ENCODE results near the gene PCDH9. TPM values are rescaled to one million over a fixed set of nuclear protein-coding genes. Genes with fewer than 3 reads are reported as not detected.

PCDH9 gene
- total RNA-seq, 4 donors from 2014 or later: 0.37 to 2.4 (median 1.5) TPM

DNA sequence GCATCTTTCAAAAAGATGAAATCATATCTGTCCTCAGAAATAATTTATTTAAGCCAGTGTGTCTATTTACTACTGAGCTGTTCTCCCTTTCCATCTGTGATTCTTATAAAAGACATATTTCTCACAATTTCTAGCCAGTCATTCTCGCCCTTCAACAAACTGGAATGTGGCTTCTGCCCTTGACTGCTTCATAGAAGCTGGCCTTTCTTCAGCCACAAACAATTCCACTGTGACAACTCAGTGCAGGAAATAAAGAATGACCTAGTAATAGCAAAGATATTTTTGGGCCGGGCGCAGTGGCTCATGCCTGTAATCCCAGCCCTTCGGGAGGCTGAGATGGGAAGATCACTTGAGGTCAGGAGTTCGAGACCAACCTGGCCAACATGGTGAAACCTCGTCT is 655.5 kb downstream of the PCDH9 start:
- in situ Hi-C loops (cut with MboI; ENCODE audit: low pct_ligation_motif_present in 1 of 4, low pct_unique_long_range_greater_than_20kb in 1 of 4, low sequenced_read_pairs in 3 of 4) (no loop called here), intact Hi-C loops (cut with DNase I; ENCODE audit: low total_unique reads) (no loop called here)
- Histone ChIP-seq H3K9me3 (no peaks in the 10 kb centered on the region), H3K4me1 (no peaks in the 10 kb centered on the region), H3K27me3 (no peaks in the 10 kb centered on the region), H3K36me3 (no peaks in the 10 kb centered on the region), H3K4me3 (no peak overlapping the region), H3K27ac (no peak overlapping the region)
- DNase-seq: no peak
- 76% methylated on average over 6 of the region's 6 CpGs; no CpG with 5 or more reads in 1 of the 2 donors for WGBS, 2 donors (ENCODE audit: low coverage in 1 of 2)
- TF ChIP-seq EP300 (IDR thresholded peaks at IDR 0.05; ENCODE audit: low read depth): no peak
- no peak for TF ChIP-seq POLR2A (IDR thresholded peaks at IDR 0.05)
- no peak for TF ChIP-seq POLR2AphosphoS5 (IDR thresholded peaks at IDR 0.05)

DNA sequence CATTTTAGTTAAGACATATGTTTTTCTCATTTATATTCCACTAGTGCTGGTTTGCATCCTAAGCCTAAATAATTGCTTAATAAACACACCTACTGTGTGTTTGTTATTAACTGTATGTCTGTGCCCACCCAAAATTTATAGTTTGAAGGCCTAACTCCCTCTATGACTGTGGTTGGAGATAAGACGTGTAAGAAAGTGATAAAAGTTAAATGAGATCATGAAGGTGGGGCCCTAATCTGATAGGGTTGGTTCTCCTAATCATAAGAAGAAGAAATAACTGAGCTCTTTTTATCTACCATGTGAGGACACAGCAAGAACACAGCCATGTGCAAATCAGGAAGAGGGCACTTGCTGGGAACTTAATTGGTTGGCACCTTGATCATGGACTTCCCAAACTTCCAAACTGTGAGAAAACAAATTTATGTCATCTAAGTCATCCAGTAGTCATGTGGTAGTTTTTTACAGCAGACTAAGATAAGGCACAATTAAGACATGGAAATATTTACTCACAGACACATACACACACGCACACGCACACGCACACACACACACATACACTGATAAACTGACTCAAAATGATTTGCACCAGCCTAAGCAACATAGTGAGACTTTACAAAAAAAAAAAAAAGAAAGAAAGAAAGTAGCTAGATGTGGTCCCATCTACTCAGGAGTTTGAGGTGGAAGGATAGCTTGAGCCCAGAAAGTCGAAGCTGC is 662.1 kb downstream of the PCDH9 start:
- no peaks in the 10 kb centered on the region for H3K27me3 ChIP-seq
- no peaks in the 10 kb centered on the region for H3K4me1 ChIP-seq
- H3K4me3 ChIP-seq: no peak overlapping the region
- intact Hi-C loops (cut with DNase I; ENCODE audit: low total_unique reads): no loop called here
- H3K27ac ChIP-seq: no peak overlapping the region
- TF ChIP-seq POLR2A (IDR thresholded peaks at IDR 0.05) (no peak), POLR2AphosphoS5 (IDR thresholded peaks at IDR 0.05) (no peak), EP300 (IDR thresholded peaks at IDR 0.05; ENCODE audit: low read depth) (no peak)
- TF ChIP-seq, protein P1, sequence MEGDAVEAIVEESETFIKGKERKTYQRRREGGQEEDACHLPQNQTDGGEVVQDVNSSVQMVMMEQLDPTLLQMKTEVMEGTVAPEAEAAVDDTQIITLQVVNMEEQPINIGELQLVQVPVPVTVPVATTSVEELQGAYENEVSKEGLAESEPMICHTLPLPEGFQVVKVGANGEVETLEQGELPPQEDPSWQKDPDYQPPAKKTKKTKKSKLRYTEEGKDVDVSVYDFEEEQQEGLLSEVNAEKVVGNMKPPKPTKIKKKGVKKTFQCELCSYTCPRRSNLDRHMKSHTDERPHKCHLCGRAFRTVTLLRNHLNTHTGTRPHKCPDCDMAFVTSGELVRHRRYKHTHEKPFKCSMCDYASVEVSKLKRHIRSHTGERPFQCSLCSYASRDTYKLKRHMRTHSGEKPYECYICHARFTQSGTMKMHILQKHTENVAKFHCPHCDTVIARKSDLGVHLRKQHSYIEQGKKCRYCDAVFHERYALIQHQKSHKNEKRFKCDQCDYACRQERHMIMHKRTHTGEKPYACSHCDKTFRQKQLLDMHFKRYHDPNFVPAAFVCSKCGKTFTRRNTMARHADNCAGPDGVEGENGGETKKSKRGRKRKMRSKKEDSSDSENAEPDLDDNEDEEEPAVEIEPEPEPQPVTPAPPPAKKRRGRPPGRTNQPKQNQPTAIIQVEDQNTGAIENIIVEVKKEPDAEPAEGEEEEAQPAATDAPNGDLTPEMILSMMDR (IDR thresholded peaks at IDR 0.05): no peak
- 56 to 80% methylated on average over 2 to 5 of the region's 5 CpGs for WGBS, 2 donors (ENCODE audit: low coverage in 1 of 2)
- no peaks in the 10 kb centered on the region for H3K9me3 ChIP-seq
- in situ Hi-C loops (cut with MboI; ENCODE audit: low pct_ligation_motif_present in 1 of 4, low pct_unique_long_range_greater_than_20kb in 1 of 4, low sequenced_read_pairs in 3 of 4): no loop called here
- H3K36me3 ChIP-seq: no peaks in the 10 kb centered on the region
- no peak for DNase-seq

DNA sequence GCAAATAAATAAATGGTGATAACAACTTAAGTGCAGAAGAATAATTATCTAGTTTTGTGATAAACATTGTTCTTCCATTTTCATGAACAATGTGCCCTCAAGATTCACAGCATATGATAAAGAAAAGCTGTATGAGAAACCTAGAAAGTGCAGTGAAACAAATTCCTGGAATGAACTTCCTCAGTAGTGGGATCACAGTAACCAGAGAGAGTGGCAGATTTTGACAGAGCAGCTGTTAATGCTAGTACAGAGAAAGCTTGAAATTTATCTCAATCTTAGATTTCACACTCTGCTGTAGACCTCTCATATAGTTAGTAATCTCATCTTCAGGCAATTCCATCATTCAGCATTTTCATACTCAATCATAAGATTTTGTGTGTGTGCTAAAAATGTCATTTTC is 664.9 kb downstream of the PCDH9 start:
- TF ChIP-seq EP300 (IDR thresholded peaks at IDR 0.05; ENCODE audit: low read depth) (no peak), POLR2AphosphoS5 (IDR thresholded peaks at IDR 0.05) (no peak), POLR2A (IDR thresholded peaks at IDR 0.05) (no peak)
- TF ChIP-seq, protein P1 (IDR thresholded peaks at IDR 0.05): no peak
- intact Hi-C loops (cut with DNase I; ENCODE audit: low total_unique reads) (no loop called here), in situ Hi-C loops (cut with MboI; ENCODE audit: low pct_ligation_motif_present in 1 of 4, low pct_unique_long_range_greater_than_20kb in 1 of 4, low sequenced_read_pairs in 3 of 4) (no loop called here)
- Histone ChIP-seq H3K27ac (no peak overlapping the region), H3K4me3 (no peak overlapping the region), H3K36me3 (no peaks in the 10 kb centered on the region), H3K9me3 (no peaks in the 10 kb centered on the region), H3K4me1 (no peaks in the 10 kb centered on the region), H3K27me3 (no peaks in the 10 kb centered on the region)
- no peak for DNase-seq

DNA sequence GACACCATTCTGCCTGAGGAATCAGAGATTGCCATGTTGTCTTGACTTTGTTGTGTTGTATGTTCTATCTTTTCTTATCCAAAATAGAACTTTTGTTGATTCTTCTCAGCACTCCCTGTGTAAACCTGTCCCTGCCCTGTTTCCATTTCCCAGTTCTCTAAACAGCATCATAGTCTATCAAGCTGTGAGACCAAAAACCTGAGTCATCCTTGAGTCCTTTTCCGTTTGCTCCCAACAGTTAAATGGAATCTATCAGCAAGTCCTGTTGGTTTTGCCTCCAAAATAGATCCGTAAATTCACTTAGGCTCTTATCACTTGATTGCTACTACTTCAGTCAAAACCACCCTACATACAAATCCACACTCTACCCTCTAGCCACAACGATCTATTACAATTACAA is 667.1 kb downstream of the PCDH9 start:
- 75 to 78% methylated on average over 3 of the region's 3 CpGs for WGBS, 2 donors (ENCODE audit: low coverage in 1 of 2)
- DNase-seq: no peak
- intact Hi-C loops (cut with DNase I; ENCODE audit: low total_unique reads) (no loop called here), in situ Hi-C loops (cut with MboI; ENCODE audit: low pct_ligation_motif_present in 1 of 4, low pct_unique_long_range_greater_than_20kb in 1 of 4, low sequenced_read_pairs in 3 of 4) (no loop called here)
- TF ChIP-seq POLR2AphosphoS5 (IDR thresholded peaks at IDR 0.05) (no peak), EP300 (IDR thresholded peaks at IDR 0.05; ENCODE audit: low read depth) (no peak), POLR2A (IDR thresholded peaks at IDR 0.05) (no peak)
- TF ChIP-seq, protein P1 (IDR thresholded peaks at IDR 0.05): no peak
- Histone ChIP-seq H3K36me3 (no peaks in the 10 kb centered on the region), H3K27ac (no peak overlapping the region), H3K9me3 (no peaks in the 10 kb centered on the region), H3K4me3 (no peak overlapping the region), H3K27me3 (no peaks in the 10 kb centered on the region), H3K4me1 (peaks cover 0 to 3% (median 0%) of the 10 kb centered on the region in 4 donors)

DNA sequence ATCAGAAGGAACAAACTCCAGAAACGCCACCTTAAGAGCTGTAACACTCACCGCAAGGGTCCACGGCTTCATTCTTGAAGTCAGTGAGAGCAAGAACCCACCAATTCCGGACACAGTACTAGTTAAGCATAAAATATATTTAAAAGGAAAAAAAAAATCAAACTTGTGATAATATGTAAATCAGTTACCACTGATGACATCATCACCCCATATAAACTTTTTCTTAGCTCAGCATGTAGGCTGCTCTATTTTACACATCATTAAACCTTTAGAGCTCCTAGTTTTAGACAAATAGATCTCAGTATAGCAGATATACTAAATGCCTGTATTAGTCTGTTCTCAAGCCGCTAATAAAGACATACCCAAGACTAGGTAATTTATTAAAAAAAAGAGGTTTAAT is 668.1 kb downstream of the PCDH9 start:
- Histone ChIP-seq H3K9me3 (no peaks in the 10 kb centered on the region), H3K4me1 (peaks cover 0 to 4% (median 0%) of the 10 kb centered on the region in 4 donors), H3K36me3 (no peaks in the 10 kb centered on the region), H3K4me3 (no peak overlapping the region), H3K27me3 (no peaks in the 10 kb centered on the region), H3K27ac (no peak overlapping the region)
- intact Hi-C loops (cut with DNase I; ENCODE audit: low total_unique reads) (no loop called here), in situ Hi-C loops (cut with MboI; ENCODE audit: low pct_ligation_motif_present in 1 of 4, low pct_unique_long_range_greater_than_20kb in 1 of 4, low sequenced_read_pairs in 3 of 4) (no loop called here)
- no peak for DNase-seq
- WGBS, 2 donors (ENCODE audit: low coverage in 1 of 2): 75% methylated on average over 5 of the region's 5 CpGs; no CpG with 5 or more reads in 1 of the 2 donors
- TF ChIP-seq, protein P1 (IDR thresholded peaks at IDR 0.05): no peak
- no peak for TF ChIP-seq POLR2AphosphoS5 (IDR thresholded peaks at IDR 0.05)
- TF ChIP-seq EP300 (IDR thresholded peaks at IDR 0.05; ENCODE audit: low read depth): no peak
- no peak for TF ChIP-seq POLR2A (IDR thresholded peaks at IDR 0.05)
